T-helper 9 cell (primary cell): ENCODE results near the gene ADAMTS7.
"Not testable (repeated sequence)": the region's sequence is repeated elsewhere in the genome, so short reads cannot be mapped to it uniquely, and the experiment has no call there.

Experiments
- DNase-seq: peaks from one replicate; pipeline ENCODE4 v3.0.0-alpha.2; 2020

Gene ADAMTS7

DNA sequence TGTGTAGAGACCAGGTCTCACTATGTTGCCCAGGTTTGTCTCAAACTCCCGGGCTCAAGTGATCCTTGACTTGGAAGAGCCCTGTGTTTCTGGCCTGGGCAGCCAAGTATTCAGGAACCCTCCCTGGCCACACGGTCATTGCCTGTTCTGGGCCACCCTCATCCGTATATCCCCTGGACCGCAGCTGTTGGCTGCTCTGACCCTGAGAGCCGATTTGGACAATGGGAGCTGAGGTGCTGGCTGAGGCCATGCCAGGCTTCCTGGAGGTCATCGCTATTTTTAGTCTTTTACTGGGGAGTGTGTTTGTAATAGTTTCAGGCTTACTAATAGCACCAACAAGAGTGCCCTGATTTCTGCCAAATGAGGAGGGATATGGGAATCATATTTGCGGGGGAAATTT lies 60.7 kb downstream of the ADAMTS7 start:
- no peak for DNase-seq

DNA sequence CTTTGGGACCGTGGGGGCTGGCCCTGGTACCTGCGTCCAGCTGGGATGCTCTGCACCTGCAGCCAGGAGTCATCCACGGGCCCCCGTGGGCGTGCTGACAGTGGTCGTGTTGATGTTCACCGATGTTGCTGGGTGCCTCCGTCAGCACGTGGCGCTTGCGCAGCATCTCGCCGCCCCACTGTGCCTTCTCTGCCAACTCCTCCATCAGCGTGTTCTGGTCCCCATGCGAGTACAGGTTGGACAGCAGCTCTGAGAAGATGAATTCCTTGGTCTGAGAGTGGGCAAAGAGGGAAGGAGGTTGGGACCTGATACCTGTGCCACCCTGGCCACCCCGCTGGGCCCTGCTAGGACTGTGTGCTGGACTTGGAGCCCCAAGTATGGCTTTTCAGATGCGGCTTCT lies 61.4 kb downstream of the ADAMTS7 start:
- no peak for DNase-seq

DNA sequence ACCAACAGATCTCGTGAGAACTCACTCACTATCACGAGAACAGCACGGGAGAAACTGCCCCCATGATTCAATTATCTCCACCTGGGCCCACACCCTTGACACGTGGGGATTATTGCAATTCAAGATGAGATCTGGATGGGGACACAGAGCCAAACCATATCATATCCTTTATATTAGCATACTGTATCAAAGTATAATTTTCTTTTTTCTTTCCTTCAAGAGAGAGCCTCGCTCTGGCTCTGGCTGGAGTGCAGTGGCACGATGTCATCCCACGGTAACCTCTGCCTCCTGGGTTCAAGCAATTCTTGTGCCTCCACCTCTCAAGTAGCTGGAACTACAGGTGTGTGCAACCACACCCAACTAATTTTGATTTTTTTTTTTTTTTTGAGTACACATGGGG lies 63.4 kb downstream of the ADAMTS7 start:
- not testable (repeated sequence) for DNase-seq

DNA sequence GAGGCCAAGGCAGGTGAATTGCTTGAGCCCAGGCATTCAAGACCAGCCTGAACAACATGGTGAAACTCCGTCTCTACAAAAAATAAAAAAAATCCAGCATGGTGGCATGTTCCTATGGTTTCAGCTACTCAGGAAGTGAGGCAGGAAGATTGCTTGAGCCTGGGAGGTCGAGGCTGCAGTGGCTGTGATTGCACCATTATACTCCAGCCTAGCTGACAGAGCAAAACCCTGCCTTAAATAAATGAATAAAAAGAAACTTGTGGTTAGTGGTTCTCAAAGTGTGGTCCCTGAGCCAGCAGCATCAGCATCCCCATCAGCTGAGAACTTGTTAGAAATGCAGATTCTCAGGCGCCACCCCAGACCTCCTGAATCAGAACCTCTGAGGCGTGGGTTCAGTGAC lies 69.6 kb downstream of the ADAMTS7 start:
- not testable (repeated sequence) for DNase-seq

GRCh38 chr15:78740904-78741274 lies 70.4 kb downstream of the ADAMTS7 start:
- no peak for DNase-seq

DNA sequence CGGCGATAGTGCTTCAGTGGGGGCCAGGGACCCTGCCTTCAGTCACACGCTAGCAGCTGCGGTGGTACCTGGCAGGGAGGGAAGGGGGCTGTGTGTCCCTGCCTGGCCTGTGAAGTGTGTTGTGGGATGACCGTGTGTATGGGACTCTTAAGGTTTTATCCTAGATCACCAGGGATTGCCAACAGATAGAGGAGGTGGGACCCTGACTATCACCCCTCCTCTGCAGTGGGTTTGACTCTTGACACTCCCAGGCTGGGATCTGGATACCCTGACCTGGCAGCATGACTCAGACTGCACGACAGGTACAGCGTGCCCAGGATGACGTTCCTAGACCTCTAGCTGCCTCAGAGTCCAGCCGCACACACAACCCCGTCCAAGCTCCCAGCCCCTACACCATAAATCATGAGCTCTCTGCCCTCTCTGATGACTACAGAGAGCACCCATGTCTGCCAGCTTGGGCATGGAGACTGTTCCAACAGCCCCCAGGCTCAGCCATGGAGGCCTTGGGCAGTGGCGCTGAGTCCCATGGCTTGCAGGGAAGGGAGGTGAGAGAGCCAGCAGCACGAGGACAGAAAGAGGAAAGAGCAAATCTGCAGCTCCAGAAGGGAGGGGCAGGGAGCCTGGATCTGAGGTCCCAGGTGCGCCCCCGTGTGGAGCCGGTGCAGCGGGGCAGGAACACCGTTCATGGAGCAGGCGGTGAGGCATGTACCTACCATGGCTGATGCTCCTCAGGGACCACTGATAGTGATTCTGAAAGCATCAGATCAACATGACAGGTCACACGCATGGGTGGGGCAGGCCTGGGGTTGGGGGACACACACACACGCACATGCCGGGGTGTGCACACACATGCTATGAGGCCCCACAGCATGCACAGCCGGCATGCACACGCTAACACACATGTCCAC lies 71.0 kb downstream of the ADAMTS7 start:
- DNase-seq = peak; percentile 28

GRCh38 chr15:78739206-78739605 lies 72.1 kb downstream of the ADAMTS7 start:
- no peak for DNase-seq

- DNase-seq = peak; percentile 29
Observed at GRCh38 chr15:78737931-78738558, 73.2 kb downstream of the ADAMTS7 start.

- DNase-seq = no peak
Observed at GRCh38 chr15:78737187-78737820, 74.0 kb downstream of the ADAMTS7 start.

- not testable (repeated sequence) for DNase-seq
Observed at GRCh38 chr15:78736286-78736685, 75.0 kb downstream of the ADAMTS7 start.

- DNase-seq = no peak
Observed at GRCh38 chr15:78734451-78735064, 76.7 kb downstream of the ADAMTS7 start.

- DNase-seq = no peak
Observed at GRCh38 chr15:78732634-78733033, 78.6 kb downstream of the ADAMTS7 start.

- no peak for DNase-seq
Observed at GRCh38 chr15:78730955-78731354, 80.3 kb downstream of the ADAMTS7 start.

- DNase-seq = not testable (repeated sequence)
Observed at GRCh38 chr15:78728427-78728826, 82.8 kb downstream of the ADAMTS7 start.

DNA sequence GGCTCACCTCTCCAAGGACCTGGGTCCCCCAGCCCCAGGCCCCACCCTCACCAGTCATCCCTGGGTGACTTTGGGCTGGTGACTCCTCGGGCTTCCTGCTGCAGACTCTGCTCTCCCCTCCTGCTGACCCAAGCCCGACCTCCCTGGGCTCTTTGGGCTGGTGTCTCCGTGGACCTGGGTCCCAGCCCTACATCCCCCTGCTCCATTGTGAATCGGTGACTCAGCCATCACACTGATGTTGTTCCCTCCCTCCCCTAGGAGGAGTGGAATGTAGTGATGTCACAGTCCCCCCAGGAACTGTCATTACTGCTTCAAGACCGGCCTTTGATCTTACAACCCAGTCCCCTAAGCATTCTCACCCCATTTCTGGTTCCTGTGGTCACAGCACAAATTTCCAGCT lies 83.7 kb downstream of the ADAMTS7 start:
- DNase-seq = no peak

DNA sequence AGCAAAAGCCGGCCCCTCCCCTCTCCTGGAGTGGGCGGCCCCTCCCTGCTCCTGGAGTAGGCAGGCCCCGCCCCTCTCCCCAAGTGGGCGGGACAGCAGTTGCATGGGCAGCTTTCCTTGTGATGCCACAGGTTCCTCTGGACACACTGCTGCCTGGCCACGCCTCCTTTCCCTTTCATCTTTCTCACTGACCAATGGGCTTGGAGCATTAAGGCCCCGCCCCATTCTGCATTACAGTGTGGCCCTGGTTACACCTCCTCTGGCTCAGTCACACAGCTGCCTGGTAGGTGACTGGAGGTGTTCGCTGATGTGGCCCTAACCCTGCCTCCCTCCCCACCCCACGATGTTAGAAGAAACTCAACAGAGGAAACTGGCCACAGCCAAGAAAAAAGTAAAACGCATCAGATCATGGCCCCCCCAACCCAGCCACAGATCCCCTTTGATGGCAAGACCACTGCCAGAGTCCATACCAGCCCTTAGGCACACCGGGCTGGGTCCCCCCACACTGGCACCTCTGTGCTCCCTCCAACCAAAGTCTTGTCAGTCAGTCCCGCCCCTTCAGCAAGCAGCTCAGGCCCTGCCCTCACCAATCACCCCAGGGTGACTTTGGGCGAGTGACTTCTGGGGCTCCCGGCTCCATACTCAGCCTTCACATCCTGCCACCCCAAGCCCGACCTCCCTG lies 84.3 kb downstream of the ADAMTS7 start:
- DNase-seq = no peak

DNA sequence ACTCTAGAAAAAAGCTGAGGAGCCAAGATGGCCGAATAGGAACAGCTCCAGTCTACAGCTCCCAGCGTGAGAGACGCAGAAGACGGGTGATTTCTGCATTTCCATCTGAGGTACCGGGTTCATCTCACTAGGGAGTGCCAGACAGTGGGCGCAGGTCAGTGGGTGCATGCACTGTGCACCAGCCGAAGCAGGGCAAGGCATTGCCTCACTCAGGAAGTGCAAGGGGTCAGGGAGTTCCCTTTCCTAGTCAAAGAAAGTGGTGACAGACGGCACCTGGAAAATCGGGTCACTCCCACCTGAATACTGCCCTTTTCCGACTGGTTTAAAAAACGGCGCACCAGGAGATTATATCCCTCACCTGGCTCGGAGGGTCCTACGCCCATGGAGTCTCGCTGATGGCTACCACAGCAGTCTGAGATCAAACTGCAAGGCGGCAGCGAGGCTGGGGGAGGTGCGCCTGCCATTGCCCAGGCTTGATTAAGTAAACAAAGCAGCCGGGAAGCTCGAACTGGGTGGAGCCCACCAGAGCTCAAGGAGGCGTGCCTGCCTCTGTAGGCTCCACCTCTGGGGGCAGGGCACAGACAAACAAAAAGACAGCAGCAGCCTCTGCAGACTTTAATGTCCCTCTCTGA lies 91.3 kb downstream of the ADAMTS7 start:
- DNase-seq = not testable (repeated sequence)

- no peak for DNase-seq
Observed at GRCh38 chr15:78718837-78719236, 92.4 kb downstream of the ADAMTS7 start.

DNA sequence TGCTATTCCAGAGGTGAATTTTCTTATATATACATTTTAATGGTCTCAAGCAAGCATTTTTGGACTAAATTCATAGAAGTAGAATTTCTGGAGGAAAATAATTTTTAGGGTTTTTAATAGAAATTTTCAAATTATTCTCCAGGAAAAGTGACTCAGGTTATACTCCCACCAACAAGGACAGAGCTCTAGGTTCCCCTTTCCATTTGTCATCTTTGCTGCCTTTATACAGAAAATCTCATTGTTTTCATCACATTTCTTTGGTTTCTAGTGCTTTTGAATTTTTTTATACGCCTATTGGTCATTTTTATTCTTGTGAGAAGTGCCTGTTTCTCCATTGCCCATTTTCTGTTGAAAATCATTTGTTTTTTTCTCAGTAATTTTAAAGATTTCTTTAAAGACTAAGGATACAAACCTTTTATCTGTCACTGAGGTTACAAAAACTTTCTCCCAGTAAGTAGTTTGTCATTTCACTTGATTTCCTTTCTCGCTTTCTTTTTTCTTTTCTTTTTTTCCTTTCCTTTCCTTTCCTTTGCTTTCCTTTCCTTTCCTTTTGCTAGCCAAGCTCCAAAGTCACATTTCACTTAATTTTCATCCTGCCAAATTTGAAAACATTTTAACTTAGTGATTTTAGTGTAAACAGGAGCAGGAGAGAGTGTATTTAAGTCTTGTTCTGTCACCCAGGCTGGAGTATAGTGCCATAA lies 93.2 kb downstream of the ADAMTS7 start:
- no peak for DNase-seq

GRCh38 chr15:78716651-78717050 lies 94.6 kb downstream of the ADAMTS7 start:
- no peak for DNase-seq

- no peak for DNase-seq
Observed at GRCh38 chr15:78715930-78716329, 95.3 kb downstream of the ADAMTS7 start.

DNA sequence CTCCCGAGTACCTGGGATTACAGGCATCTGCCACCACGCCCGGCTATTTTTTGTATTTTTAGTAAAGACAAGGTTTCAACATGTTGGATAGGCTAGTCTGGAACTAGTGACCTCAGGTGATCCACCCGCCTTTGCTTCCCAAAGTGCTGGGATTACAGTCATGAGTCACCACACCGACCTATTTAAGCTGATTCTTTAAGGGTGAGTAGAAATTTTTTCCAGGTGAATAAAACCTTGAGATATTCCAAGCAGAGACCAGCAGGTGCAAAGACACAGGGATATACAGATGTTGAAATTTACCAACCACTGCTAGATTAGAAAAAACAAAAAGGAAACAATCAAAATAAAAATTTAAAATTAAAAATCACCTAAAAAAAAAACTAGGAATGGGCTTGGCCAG lies 95.8 kb downstream of the ADAMTS7 start:
- no peak for DNase-seq
